ENCODE measurements around the gene KCNJ11. TPM values are rescaled to one million over a fixed set of nuclear protein-coding genes. Genes with fewer than 3 reads are reported as not detected.

KCNJ11 gene
- total and polyA plus RNA-seq, 2 of the 8 experiments (the other 6 are each of a cell fraction or from before 2014, with no cell fraction given), result 3.8 to 6.3 TPM

DNA sequence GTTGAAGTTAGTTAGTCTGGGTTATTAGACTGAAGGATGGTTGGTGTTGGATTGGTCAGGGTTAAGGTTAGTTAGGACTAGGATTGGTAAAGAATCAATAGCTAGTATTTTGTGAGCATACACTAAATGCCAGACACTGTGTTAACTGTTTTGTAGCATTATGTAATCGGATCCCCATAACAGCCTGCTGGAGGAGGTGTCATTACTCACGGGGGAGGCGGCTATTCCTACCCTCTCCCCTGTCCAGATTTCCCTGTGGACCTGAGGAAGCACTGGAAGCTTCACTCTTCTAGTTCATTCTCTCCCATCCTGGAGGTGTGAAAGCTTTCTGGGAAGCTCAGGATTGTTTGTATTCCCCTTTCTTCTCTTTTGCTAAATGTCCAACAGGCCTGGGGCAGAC lies 40.5 kb upstream of the KCNJ11 start:
- Histone ChIP-seq H3K4me1 (replicated peaks in 1 of 4; ENCODE audit: control insufficient read depth in 3 of 4, insufficient read depth in 4 of 4, low read length in 3 of 4) (no peaks in the 10 kb centered on the region; a peak in 1 of 7 replicates), H3K79me2 (ENCODE audit: control insufficient read depth in 1 of 2, insufficient read depth in 2 of 2, low read length in 2 of 2) (no peaks in the 10 kb centered on the region), H3K9ac (replicated peaks in 1 of 4; ENCODE audit: extremely low read depth in 1 of 4, low read depth in 3 of 4, low read length in 3 of 4) (no peak overlapping the region), H3K36me3 (ENCODE audit: control insufficient read depth in 2 of 4, insufficient read depth in 4 of 4, low read length in 3 of 4) (no peaks in the 10 kb centered on the region), H3K27me3 (replicated peaks in 1 of 4; ENCODE audit: control insufficient read depth in 3 of 4, extremely low read depth in 1 of 4, insufficient read depth in 3 of 4, low read length in 3 of 4) (no peaks in the 10 kb centered on the region), H3K4me3 (ENCODE audit: extremely low read depth in 1 of 4, insufficient read depth in 2 of 4, low read depth in 3 of 4, low read length in 4 of 4) (no peak overlapping the region), H2AFZ (ENCODE audit: low read length) (no peak overlapping the region), H3K4ac (replicated peaks; ENCODE audit: insufficient read length, low read depth, low read length) (no peak overlapping the region), H2BK5ac (ENCODE audit: low read depth, low read length) (no peak overlapping the region), H2BK120ac (replicated peaks; ENCODE audit: low read depth, low read length) (no peak overlapping the region), H3K18ac (ENCODE audit: extremely low read depth, low read length) (no peak overlapping the region), H2BK12ac (ENCODE audit: low read depth, low read length) (no peak overlapping the region), H2AK5ac (ENCODE audit: low read depth, low read length) (no peak overlapping the region), H4K91ac (replicated peaks; ENCODE audit: insufficient read length, low read length) (no peak overlapping the region), H3K14ac (ENCODE audit: insufficient read length) (no peak overlapping the region), H2BK15ac (ENCODE audit: low read length) (no peak overlapping the region), H3K4me2 (ENCODE audit: insufficient read depth in 1 of 2, low read depth in 2 of 2, low read length in 2 of 2) (no peak overlapping the region), H3K79me1 (ENCODE audit: low read depth, low read length) (no peaks in the 10 kb centered on the region), H2BK20ac (ENCODE audit: low read length) (no peak overlapping the region), H4K8ac (ENCODE audit: extremely low read depth, insufficient read depth, low read length) (no peak overlapping the region), H3K9me3 (ENCODE audit: insufficient read depth in 2 of 2, low read depth in 1 of 2, low read length in 1 of 2) (no peaks in the 10 kb centered on the region), H3K27ac (ENCODE audit: low read depth, low read length) (no peak overlapping the region), H3K23me2 (ENCODE audit: low read depth, low read length) (no peaks in the 10 kb centered on the region), H3K56ac (replicated peaks; ENCODE audit: insufficient read length, low read depth, low read length) (no peak overlapping the region), H4K5ac (ENCODE audit: insufficient read length, low read depth, low read length) (no peak overlapping the region), H3K23ac (ENCODE audit: insufficient read length) (no peak overlapping the region), H4K20me1 (replicated peaks in 1 of 2; ENCODE audit: control insufficient read depth in 1 of 2, insufficient read depth in 2 of 2, low read length in 2 of 2) (no peaks in the 10 kb centered on the region)
- CTCF ChIA-PET (ENCODE audit: partially characterized antibody), result interaction anchor here (0.7 to 6.0 kb wide), 15 partner anchors 9 to 119 kb away, joined by 3 to 25 read pairs (median 5); partner anchors contain the start of gene OTOG
- FAIRE-seq (no peak), DNase-seq (ENCODE audit: low read depth in 1 of 2, low spot score in 2 of 2) (no peak)
- WGBS, 2 experiments (ENCODE audit: extremely low coverage in 1 of 2, insufficient coverage in 1 of 2, insufficient read length in 1 of 2, insufficient replicate concordance in 2 of 2, low coverage in 1 of 2, low lambda C conversion rate in 2 of 2, missing lambda C conversion rate in 1 of 2), result 82% methylated on average over 3 of the region's 3 CpGs; no CpG with 5 or more reads in 1 of the 2 experiments
- POLR2A ChIA-PET (ENCODE audit: partially characterized antibody), result no interaction called here
- TF ChIP-seq PHF8 (conservative IDR thresholded peaks at IDR 0.05; ENCODE audit: low read depth, low read length), result no peak
- no peak for TF ChIP-seq HDAC2 (IDR thresholded peaks at IDR 0.05; ENCODE audit: borderline replicate concordance in 1 of 2, low read depth in 2 of 2, low read length in 2 of 2)
- TF ChIP-seq MAFK (IDR thresholded peaks at IDR 0.05; ENCODE audit: low read depth, low read length), result no peak
- TF ChIP-seq NRF1 (IDR thresholded peaks at IDR 0.05; ENCODE audit: low read depth, low read length), result no peak
- no peak for TF ChIP-seq ASH2L (IDR thresholded peaks at IDR 0.05; ENCODE audit: low read length)
- TF ChIP-seq RXRA (IDR thresholded peaks at IDR 0.05; ENCODE audit: insufficient read depth, low read depth, low read length), result no peak
- TF ChIP-seq, protein P1, sequence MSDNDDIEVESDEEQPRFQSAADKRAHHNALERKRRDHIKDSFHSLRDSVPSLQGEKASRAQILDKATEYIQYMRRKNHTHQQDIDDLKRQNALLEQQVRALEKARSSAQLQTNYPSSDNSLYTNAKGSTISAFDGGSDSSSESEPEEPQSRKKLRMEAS (IDR thresholded peaks at IDR 0.05), result no peak
- no peak for TF ChIP-seq CEBPB (IDR thresholded peaks at IDR 0.05; ENCODE audit: low read depth, low read length)
- TF ChIP-seq, protein P2, sequence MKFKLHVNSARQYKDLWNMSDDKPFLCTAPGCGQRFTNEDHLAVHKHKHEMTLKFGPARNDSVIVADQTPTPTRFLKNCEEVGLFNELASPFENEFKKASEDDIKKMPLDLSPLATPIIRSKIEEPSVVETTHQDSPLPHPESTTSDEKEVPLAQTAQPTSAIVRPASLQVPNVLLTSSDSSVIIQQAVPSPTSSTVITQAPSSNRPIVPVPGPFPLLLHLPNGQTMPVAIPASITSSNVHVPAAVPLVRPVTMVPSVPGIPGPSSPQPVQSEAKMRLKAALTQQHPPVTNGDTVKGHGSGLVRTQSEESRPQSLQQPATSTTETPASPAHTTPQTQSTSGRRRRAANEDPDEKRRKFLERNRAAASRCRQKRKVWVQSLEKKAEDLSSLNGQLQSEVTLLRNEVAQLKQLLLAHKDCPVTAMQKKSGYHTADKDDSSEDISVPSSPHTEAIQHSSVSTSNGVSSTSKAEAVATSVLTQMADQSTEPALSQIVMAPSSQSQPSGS (IDR thresholded peaks at IDR 0.05; ENCODE audit: low read length), result no peak
- no peak for TF ChIP-seq KDM4A (IDR thresholded peaks at IDR 0.05; ENCODE audit: low read depth, low read length, severe bottlenecking)
- TF ChIP-seq RAD21 (IDR thresholded peaks at IDR 0.05 in 1 of 2, conservative IDR thresholded peaks at IDR 0.05 in 1 of 2; ENCODE audit: low read depth in 2 of 2, low read length in 2 of 2), result no peak
